Kidney (tissue), 14 donors: ENCODE data around the gene CCNG1. TPM values are rescaled to one million over a fixed set of nuclear protein-coding genes. Genes with fewer than 3 reads are reported as not detected.

Experiments used
- DNase-seq, 5 donors: peaks; one replicate each; pipeline ENCODE4 v3.0.0-alpha.2; 2013 to 2020
- FAIRE-seq: peaks from 2 replicates; lab custom pipeline; 2012; peaks lifted over from hg19 to GRCh38; lab: Jason Lieb, UNC
- H3K27ac ChIP-seq, 2 donors: one replicate each; pipeline ENCODE4 v1.7.0; 2013; ENCODE audit warnings: low read depth in 2 of 2, low read length in 2 of 2, inconsistent platforms in 1 of 2
- H3K27me3 ChIP-seq: one replicate; pipeline ENCODE4 v1.7.1; 2013; ENCODE audit warnings: low read length, inconsistent platforms; ENCODE audit not compliant: control insufficient read depth, insufficient read depth
- H3K36me3 ChIP-seq, 3 donors: one replicate each; pipeline versions ENCODE4 v1.7.0 to v1.7.1; 2013; ENCODE audit warnings: low read length in 3 of 3, control low read depth in 1 of 3, inconsistent platforms in 1 of 3; ENCODE audit not compliant: insufficient read depth in 3 of 3, control insufficient read depth in 2 of 3
- H3K4me1 ChIP-seq, 3 donors: one replicate each; pipeline versions ENCODE4 v1.7.0 to v1.7.1; 2013; ENCODE audit warnings: low read length in 3 of 3, inconsistent platforms in 1 of 3, low read depth in 1 of 3; ENCODE audit not compliant: control insufficient read depth in 2 of 3, insufficient read depth in 2 of 3
- H3K4me3 ChIP-seq, 3 donors: one replicate each; pipeline versions ENCODE4 v1.7.0 to v1.8.1; 2013; ENCODE audit warnings: low read length in 3 of 3, control low read depth in 1 of 3, inconsistent platforms in 1 of 3
- H3K9ac ChIP-seq, 3 donors: one replicate each; pipeline versions ENCODE4 v1.7.0 to v1.7.1; 2013; ENCODE audit warnings: low read length in 3 of 3, control low read depth in 1 of 3, inconsistent platforms in 1 of 3
- H3K9me3 ChIP-seq, 3 donors: one replicate each; pipeline versions ENCODE4 v1.7.0 to v1.7.1; 2013; ENCODE audit warnings: low read length in 3 of 3, control low read depth in 1 of 3, inconsistent platforms in 1 of 3; ENCODE audit not compliant: control insufficient read depth in 2 of 3, insufficient read depth in 1 of 3
- intact Hi-C: fragments of 100-400 bp; cut with DNase I; formaldehyde crosslinking; loops from one replicate; pipeline ENCODE4 v1.11.1; 2022
- polyA plus RNA-seq: library from polyadenylated mRNA; stranded (reverse); fragments of 350-450 nt; fragmentation: Illumina TruSeq; extraction: RNeasy Lipid Tissue Mini Kit (QIAGEN cat#74804); gene quantifications from one replicate; pipeline ENCODE4 v1.2.3, GENCODE V29; 2014; ENCODE audit warnings: low read depth, low replicate concordance; ENCODE audit not compliant: insufficient read depth
- total RNA-seq: library from RNA; stranded (reverse); fragmentation: NEBNext Ultra II Directional; extraction: Animal tissue kit (Norgen Biotek cat#: 25700); gene quantifications from one replicate; pipeline ENCODE4 v1.2.1, GENCODE V29; 2021
- TF ChIP-seq, protein P1 (sequence below): IDR thresholded peaks from 3 replicates; pipeline ENCODE4 v1.5.1; 2012; ENCODE audit warnings: mild to moderate bottlenecking, moderate library complexity, borderline replicate concordance; ENCODE audit not compliant: insufficient read depth; ENCODE audit errors: extremely low read depth
- donor health status: control.
- donor health status: control.
- donor health status: control.
- donor health status: control.
- donor health status: control.
- donor health status: DM: yes; HTN: yes; CAD: no.
- donor health status: Normal renal cell carcinoma (clear cell type).

Gene CCNG1
- total and polyA plus RNA-seq, 2 donors from 2014 or later, result 127 to 132 TPM

GRCh38 chr5:163456840-163457239 lies 19.4 kb downstream of the CCNG1 start:
- H3K9ac ChIP-seq, result no peak overlapping the region
- intact Hi-C loops, result no loop called here

GRCh38 chr5:163458778-163459385 lies 21.5 kb downstream of the CCNG1 start:
- DNase-seq, result no peak
- Histone ChIP-seq H3K27ac (peak overlapping the region in 1 of 2 donors; percentile 100), H3K4me1 (peaks cover 0 to 5% (median 4%) of the 10 kb centered on the region in 3 donors), H3K9me3 (no peaks in the 10 kb centered on the region), H3K9ac (peak overlapping the region; percentile 24 to 100 (median 83)), H3K36me3 (peaks cover 0 to 3% (median 2%) of the 10 kb centered on the region in 3 donors), H3K4me3 (peak overlapping the region; percentile 96 to 100 (median 100)), H3K27me3 (no peaks in the 10 kb centered on the region)
- TF ChIP-seq, protein P1, sequence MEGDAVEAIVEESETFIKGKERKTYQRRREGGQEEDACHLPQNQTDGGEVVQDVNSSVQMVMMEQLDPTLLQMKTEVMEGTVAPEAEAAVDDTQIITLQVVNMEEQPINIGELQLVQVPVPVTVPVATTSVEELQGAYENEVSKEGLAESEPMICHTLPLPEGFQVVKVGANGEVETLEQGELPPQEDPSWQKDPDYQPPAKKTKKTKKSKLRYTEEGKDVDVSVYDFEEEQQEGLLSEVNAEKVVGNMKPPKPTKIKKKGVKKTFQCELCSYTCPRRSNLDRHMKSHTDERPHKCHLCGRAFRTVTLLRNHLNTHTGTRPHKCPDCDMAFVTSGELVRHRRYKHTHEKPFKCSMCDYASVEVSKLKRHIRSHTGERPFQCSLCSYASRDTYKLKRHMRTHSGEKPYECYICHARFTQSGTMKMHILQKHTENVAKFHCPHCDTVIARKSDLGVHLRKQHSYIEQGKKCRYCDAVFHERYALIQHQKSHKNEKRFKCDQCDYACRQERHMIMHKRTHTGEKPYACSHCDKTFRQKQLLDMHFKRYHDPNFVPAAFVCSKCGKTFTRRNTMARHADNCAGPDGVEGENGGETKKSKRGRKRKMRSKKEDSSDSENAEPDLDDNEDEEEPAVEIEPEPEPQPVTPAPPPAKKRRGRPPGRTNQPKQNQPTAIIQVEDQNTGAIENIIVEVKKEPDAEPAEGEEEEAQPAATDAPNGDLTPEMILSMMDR, result no peak
- intact Hi-C loops, result no loop called here
- no peak for FAIRE-seq

More at GRCh38 chr5:163456840-163457239, 19.4 kb downstream of the CCNG1 start:
- DNase-seq, result no peak
- TF ChIP-seq, protein P1, result no peak
- peaks cover 0 to 5% (median 1%) of the 10 kb centered on the region in 3 donors for H3K4me1 ChIP-seq
- no peak overlapping the region for H3K4me3 ChIP-seq
- no peaks in the 10 kb centered on the region for H3K27me3 ChIP-seq
- no peak for FAIRE-seq
- H3K36me3 ChIP-seq, result peaks cover 2 to 3% (median 3%) of the 10 kb centered on the region in 3 donors
- no peaks in the 10 kb centered on the region for H3K9me3 ChIP-seq
- no peak overlapping the region for H3K27ac ChIP-seq

GRCh38 chr5:163459462-163459818 lies 22.0 kb downstream of the CCNG1 start:
- TF ChIP-seq, protein P1, result no peak
- Histone ChIP-seq H3K36me3 (peaks cover 0 to 3% (median 2%) of the 10 kb centered on the region in 3 donors), H3K9me3 (no peaks in the 10 kb centered on the region), H3K9ac (peak overlapping the region; percentile 24 to 100 (median 83)), H3K27me3 (no peaks in the 10 kb centered on the region), H3K27ac (peak overlapping the region; percentile 98 to 100), H3K4me1 (peaks cover 0 to 5% (median 4%) of the 10 kb centered on the region in 3 donors), H3K4me3 (peak overlapping the region; percentile 96 to 100 (median 100))
- DNase-seq (no peak), FAIRE-seq (no peak)
- intact Hi-C loops, result no loop called here
